Endothelial cell of umbilical vein (primary cell): ENCODE measurements around the gene FBXO34. TPM values are rescaled to one million over a fixed set of nuclear protein-coding genes. Genes with fewer than 3 reads are reported as not detected.

Experiments
- BruUV-seq: library from RNA; stranded (reverse); fragments of 400-500 nt; replicated peaks from 2 replicates; lab custom pipeline; 2021; lab: Mats Ljungman, UMichigan
- CTCF ChIA-PET: fragments of 300-600, 350-600 bp; sonication (Branson Sonifier 250); formaldehyde crosslinking; loops from one replicate; lab custom pipeline; 2021; ENCODE audit warnings: antibody characterized with exemption, inconsistent platforms; lab: Charles Lee
- POLR2A ChIA-PET: fragments of 300-600, 350-600 bp; sonication (Branson Sonifier 250); formaldehyde crosslinking; loops from one replicate; lab custom pipeline; 2021; ENCODE audit warnings: antibody characterized with exemption, inconsistent platforms; lab: Charles Lee
- DNase-seq: peaks from one replicate; pipeline ENCODE4 v3.0.0-alpha.2; 2011; ENCODE audit warnings: low read depth, low spot score
- FAIRE-seq: peaks from 2 replicates; lab custom pipeline; 2011; peaks lifted over from hg19 to GRCh38; lab: Jason Lieb, UNC
- H2AFZ ChIP-seq: 2 replicates; pipeline ENCODE4 v1.6.0; 2012; ENCODE audit warnings: low read depth, low read length, control low read depth, inconsistent platforms
- H3K27ac ChIP-seq: 2 replicates; pipeline ENCODE4 v1.5.1; 2011; ENCODE audit warnings: low read depth, mild to moderate bottlenecking, control low read depth, low read length, moderate library complexity; ENCODE audit not compliant: insufficient read depth
- H3K27me3 ChIP-seq, 2 experiments: 2 replicates each; pipeline versions ENCODE4 v1.6.0 to v1.6.1; 2011; ENCODE audit warnings: low read length in 2 of 2, mixed read lengths in 1 of 2; ENCODE audit not compliant: control insufficient read depth in 2 of 2, insufficient read depth in 2 of 2
- H3K36me3 ChIP-seq, 2 experiments: 2 replicates in 1 of 2; 3 replicates in 1 of 2; pipeline ENCODE4 v1.5.1; 2011; ENCODE audit warnings: low read length in 2 of 2, mild to moderate bottlenecking in 1 of 2, moderate library complexity in 1 of 2; ENCODE audit not compliant: control insufficient read depth in 2 of 2, insufficient read depth in 2 of 2; ENCODE audit errors: extremely low read depth in 1 of 2
- H3K4me1 ChIP-seq: 3 replicates; pipeline ENCODE4 v1.5.1; 2011; ENCODE audit warnings: mild to moderate bottlenecking, low read length; ENCODE audit not compliant: control insufficient read depth, insufficient read depth; ENCODE audit errors: extremely low read depth
- H3K4me2 ChIP-seq: 2 replicates; pipeline ENCODE4 v1.6.1; 2011; ENCODE audit warnings: low read length, control low read depth, mixed read lengths; ENCODE audit not compliant: insufficient read depth
- H3K4me3 ChIP-seq, 3 experiments: fragments of 200-600 bp in 1 of 3; sonication (generic), shearing (Covaris generic) in 1 of 3; replicated peaks in 1 of 3; 2 replicates each; pipeline ENCODE4 v1.5.1; 2011 to 2016; ENCODE audit warnings: control low read depth in 3 of 3, low read length in 3 of 3, mild to moderate bottlenecking in 2 of 3, inconsistent platforms in 1 of 3, low read depth in 1 of 3, moderate library complexity in 1 of 3; ENCODE audit not compliant: insufficient read depth in 1 of 3
- H3K79me2 ChIP-seq: 2 replicates; pipeline ENCODE4 v1.6.0; 2012; ENCODE audit warnings: low read length, inconsistent platforms; ENCODE audit not compliant: control insufficient read depth, insufficient read depth
- H3K9ac ChIP-seq: replicated peaks from 2 replicates; pipeline ENCODE3; 2011; ENCODE audit warnings: low read length, control low read depth; ENCODE audit not compliant: insufficient read depth; ENCODE audit errors: extremely low read depth
- H3K9me1 ChIP-seq: replicated peaks from 3 replicates; pipeline ENCODE4 v1.6.0; 2011; ENCODE audit warnings: mild to moderate bottlenecking, low read length; ENCODE audit not compliant: control insufficient read depth, insufficient read depth; ENCODE audit errors: extremely low read depth
- H3K9me3 ChIP-seq: replicated peaks from 2 replicates; pipeline ENCODE4 v1.5.1; 2012; ENCODE audit warnings: low read length, inconsistent platforms; ENCODE audit not compliant: control insufficient read depth, insufficient read depth
- H4K20me1 ChIP-seq: replicated peaks from 2 replicates; pipeline ENCODE3; 2011; ENCODE audit warnings: mild to moderate bottlenecking, low read length; ENCODE audit not compliant: control insufficient read depth, insufficient read depth; ENCODE audit errors: extremely low read depth
- CTCF ChIP-seq, 2 donors: IDR thresholded peaks; 1 replicate in 1 of 2; 2 replicates in 1 of 2; pipeline ENCODE4 v1.5.1; 2011; ENCODE audit warnings: low read length in 2 of 2, mild to moderate bottlenecking in 2 of 2, moderate library complexity in 2 of 2, control low read depth in 1 of 2, inconsistent platforms in 1 of 2, low read depth in 1 of 2; ENCODE audit not compliant: insufficient read depth in 1 of 2; ENCODE audit errors: extremely low read depth in 1 of 2
- EZH2 ChIP-seq: IDR thresholded peaks from 2 replicates; pipeline ENCODE4 v1.6.1; 2012; ENCODE audit warnings: borderline replicate concordance, low read depth, mild to moderate bottlenecking, moderate library complexity, low read length, inconsistent platforms; ENCODE audit not compliant: severe bottlenecking
- FOS ChIP-seq: IDR thresholded peaks from 2 replicates; pipeline ENCODE4 v1.6.1; 2011; ENCODE audit warnings: mild to moderate bottlenecking, low read length, moderate library complexity, borderline replicate concordance; ENCODE audit not compliant: insufficient read depth
- GATA2 ChIP-seq: IDR thresholded peaks from 2 replicates; pipeline ENCODE4 v1.7.0; 2011; ENCODE audit warnings: low read depth, mild to moderate bottlenecking, moderate library complexity, mixed read lengths, low read length; ENCODE audit not compliant: insufficient read length, insufficient read depth
- JUN ChIP-seq: IDR thresholded peaks from 2 replicates; pipeline ENCODE4 v1.6.1; 2011; ENCODE audit warnings: borderline replicate concordance, low read depth; ENCODE audit not compliant: insufficient read length, insufficient read depth
- MAX ChIP-seq: IDR thresholded peaks from 2 replicates; pipeline ENCODE4 v1.6.1; 2011; ENCODE audit not compliant: insufficient read depth, insufficient read length
- MYC ChIP-seq: IDR thresholded peaks from one replicate; pipeline ENCODE4 v1.6.1; 2011; ENCODE audit warnings: mild to moderate bottlenecking, low read depth, low read length
- POLR2A ChIP-seq: IDR thresholded peaks from 2 replicates; pipeline ENCODE4 v1.6.1; 2012; ENCODE audit warnings: low read depth, mild to moderate bottlenecking, control low read depth, low read length
- POLR2AphosphoS5 ChIP-seq: IDR thresholded peaks from 2 replicates; pipeline ENCODE4 v1.6.1; 2012; ENCODE audit warnings: low read depth, mild to moderate bottlenecking, control low read depth, low read length, moderate library complexity; ENCODE audit not compliant: insufficient read depth
- dilution Hi-C: fragments of 300-500 bp; cut with MboI; formaldehyde crosslinking; loops from one replicate; pipeline ENCODE4 v1.15.0; 2019; ENCODE audit warnings: low sequenced_read_pairs; ENCODE audit not compliant: extremely low pct_ligation_motif_present
- intact Hi-C: fragments of 100-400 bp; cut with micrococcal nuclease; formaldehyde crosslinking; loops from one replicate; pipeline ENCODE4 v1.10.0; 2022
- polyA plus RNA-seq, 4 experiments: library from polyadenylated mRNA; depleted of rRNA in 3 of 4; stranded (reverse) in 3 of 4; unstranded in 1 of 4; fragments of >200 nt; gene quantifications; 2 replicates each; pipeline versions ENCODE4 v1.2.1 to v1.2.3, GENCODE V29; 2011 to 2012; ENCODE audit warnings: missing spikeins in 1 of 4
- total RNA-seq: library from RNA; stranded (reverse); gene quantifications from 2 replicates; pipeline ENCODE4 v1.2.3, GENCODE V29; 2021

Gene FBXO34
- total and polyA plus RNA-seq, 2 donors (not counting 3 experiments of a cell fraction or from before 2014, with no cell fraction given): 8.5 to 14.2 TPM

GRCh38 chr14:55233591-55233990 is 37.6 kb upstream of the FBXO34 start:
- no peaks in the 10 kb centered on the region for H3K4me1 ChIP-seq
- H4K20me1 ChIP-seq: no peaks in the 10 kb centered on the region
- no peak overlapping the region for H3K27ac ChIP-seq
- POLR2A ChIA-PET: no interaction called here
- FAIRE-seq (no peak), DNase-seq (no peak)
- H3K4me3 ChIP-seq: no peak overlapping the region
- H3K9me1 ChIP-seq: no peaks in the 10 kb centered on the region
- no peak for TF ChIP-seq MAX
- no peak for TF ChIP-seq FOS
- no peak for TF ChIP-seq JUN
- no peak for TF ChIP-seq POLR2A
- no peak for TF ChIP-seq POLR2AphosphoS5
- TF ChIP-seq GATA2: no peak
- no peak for TF ChIP-seq EZH2
- no peak for TF ChIP-seq CTCF (IDR thresholded peaks at IDR 0.05; ENCODE audit: extremely low read depth in 1 of 2, insufficient read depth in 1 of 2, low read depth in 1 of 2, low read length in 2 of 2)
- TF ChIP-seq MYC: no peak
- intact Hi-C loops: loop anchor here (2.0 kb wide), 1 partner anchor 19 kb away; no protein-coding TSS in a partner anchor
- no TSS peak for BruUV-seq
- CTCF ChIA-PET: no interaction called here
- H3K79me2 ChIP-seq: no peaks in the 10 kb centered on the region
- H3K36me3 ChIP-seq: no peaks in the 10 kb centered on the region
- H3K9ac ChIP-seq: no peak overlapping the region
- dilution Hi-C loops: no loop called here
- no peak overlapping the region for H2AFZ ChIP-seq
- no peak overlapping the region for H3K4me2 ChIP-seq
- H3K27me3 ChIP-seq: peaks cover 5 to 21% of the 10 kb centered on the region in 2 experiments
- no peaks in the 10 kb centered on the region for H3K9me3 ChIP-seq
